GM23338 (cell line): ENCODE results near the gene SP8. TPM values are rescaled to one million over a fixed set of nuclear protein-coding genes. Genes with fewer than 3 reads are reported as not detected.

Experiments used
- ATAC-seq: fragments of 200-7000 bp; cut with Tn5 transposase; 3 replicates; pipeline ENCODE4 v1.9.1; 2020
- DNase-seq: peaks from one replicate; pipeline ENCODE4 v3.0.0-alpha.2; 2015; ENCODE audit warnings: low spot score
- H2AFZ ChIP-seq: fragments of 200-600 bp; sonication (generic); 2 replicates; pipeline ENCODE4 v1.8.0; 2016; ENCODE audit warnings: antibody characterized with exemption, mild to moderate bottlenecking, moderate library complexity
- H3F3A ChIP-seq: fragments of 200-600 bp; sonication (generic); replicated peaks from 2 replicates; pipeline ENCODE4 v1.8.0; 2017; ENCODE audit warnings: antibody characterized with exemption, mixed run types, low read depth
- H3K27ac ChIP-seq: fragments of 200-600 bp; sonication (generic); 2 replicates; pipeline ENCODE4 v1.6.1; 2016; ENCODE audit warnings: low read depth
- H3K27me3 ChIP-seq: fragments of 200-600 bp; sonication (generic); 2 replicates; pipeline ENCODE4 v1.8.0; 2016; ENCODE audit warnings: mild to moderate bottlenecking, mixed run types, moderate library complexity; ENCODE audit not compliant: insufficient read depth
- H3K36me3 ChIP-seq: fragments of 200-600 bp; sonication (generic); 2 replicates; pipeline ENCODE4 v1.8.0; 2016; ENCODE audit warnings: mild to moderate bottlenecking; ENCODE audit not compliant: insufficient read depth
- H3K4me1 ChIP-seq: fragments of 200-600 bp; sonication (generic); 2 replicates; pipeline ENCODE4 v1.8.0; 2016; ENCODE audit warnings: mild to moderate bottlenecking, moderate library complexity; ENCODE audit not compliant: insufficient read depth
- H3K4me2 ChIP-seq: fragments of 200-600 bp; sonication (generic); 2 replicates; pipeline ENCODE4 v1.7.1; 2017; ENCODE audit warnings: mixed run types
- H3K4me3 ChIP-seq: fragments of 200-600 bp; sonication (generic); 2 replicates; pipeline ENCODE4 v1.6.1; 2016; ENCODE audit warnings: mixed run types
- H3K79me2 ChIP-seq: fragments of 200-600 bp; sonication (generic); replicated peaks from 2 replicates; pipeline ENCODE4 v1.8.0; 2017; ENCODE audit warnings: mild to moderate bottlenecking; ENCODE audit not compliant: insufficient read depth
- H3K9me2 ChIP-seq: fragments of 200-600 bp; sonication (generic); 2 replicates; pipeline ENCODE4 v1.8.0; 2017; ENCODE audit not compliant: insufficient read depth
- H4K20me1 ChIP-seq: fragments of 200-600 bp; sonication (generic); replicated peaks from 2 replicates; pipeline ENCODE4 v1.8.0; 2017; ENCODE audit warnings: mild to moderate bottlenecking; ENCODE audit not compliant: insufficient read depth
- H3K27ac Mint-ChIP-seq: 2 replicates; pipeline ENCODE4 v1.8.0; 2020; ENCODE audit warnings: inconsistent platforms, mild to moderate bottlenecking, moderate library complexity, mixed read lengths
- H3K27me3 Mint-ChIP-seq: 3 replicates; pipeline ENCODE4 v1.8.0; 2022; ENCODE audit warnings: low read depth, mild to moderate bottlenecking, moderate library complexity, mixed read lengths, inconsistent platforms; ENCODE audit not compliant: insufficient read depth, poor library complexity
- H3K36me3 Mint-ChIP-seq: 3 replicates; pipeline ENCODE4 v1.8.0; 2021; ENCODE audit warnings: low read depth, mild to moderate bottlenecking, inconsistent platforms, moderate library complexity, mixed read lengths
- H3K4me1 Mint-ChIP-seq: 3 replicates; pipeline ENCODE4 v1.8.0; 2020; ENCODE audit warnings: mild to moderate bottlenecking, inconsistent platforms, mixed read lengths
- H3K4me3 Mint-ChIP-seq: 3 replicates; pipeline ENCODE4 v1.8.0; 2021; ENCODE audit warnings: moderate library complexity, mild to moderate bottlenecking, inconsistent platforms, mixed read lengths
- H3K9me3 Mint-ChIP-seq: 3 replicates; pipeline ENCODE4 v1.8.0; 2020; ENCODE audit warnings: moderate library complexity, mild to moderate bottlenecking, inconsistent platforms, mixed read lengths
- CREB1 ChIP-seq: fragments of 250-450 bp; sonication (Bioruptor Pico); IDR thresholded peaks from 2 replicates; pipeline ENCODE4 v1.5.0; 2020; ENCODE audit warnings: low read depth, mild to moderate bottlenecking, moderate library complexity
- CTCF ChIP-seq, 2 experiments: fragments of 200-600 bp in 1 of 2; sonication (generic) in 1 of 2; conservative IDR thresholded peaks; 2 replicates each; pipeline versions ENCODE4 v1.5.1 to v1.6.1; 2016 to 2017; ENCODE audit warnings: antibody characterized with exemption in 2 of 2, low read depth in 2 of 2, mild to moderate bottlenecking in 2 of 2, moderate library complexity in 1 of 2
- ETS1 ChIP-seq: IDR thresholded peaks from 2 replicates; pipeline ENCODE4 v1.6.1; 2016; ENCODE audit warnings: antibody characterized with exemption
- EZH2 ChIP-seq: fragments of 200-600 bp; sonication (generic); IDR thresholded peaks from one replicate; pipeline ENCODE4 v1.8.0; 2017; ENCODE audit warnings: antibody characterized with exemption, mild to moderate bottlenecking, low read depth; ENCODE audit not compliant: unreplicated experiment
- JUNB ChIP-seq: IDR thresholded peaks from one replicate; pipeline ENCODE4 v1.6.1; 2016; ENCODE audit warnings: antibody characterized with exemption; ENCODE audit not compliant: unreplicated experiment
- NANOG ChIP-seq: IDR thresholded peaks from 2 replicates; pipeline ENCODE4 v1.6.1; 2016; ENCODE audit warnings: antibody characterized with exemption, borderline replicate concordance
- POLR2AphosphoS5 ChIP-seq: IDR thresholded peaks from 2 replicates; pipeline ENCODE4 v1.6.1; 2016; ENCODE audit warnings: antibody characterized with exemption, low read depth
- STAT1 ChIP-seq: IDR thresholded peaks from one replicate; pipeline ENCODE4 v1.6.1; 2016; ENCODE audit warnings: antibody characterized with exemption; ENCODE audit not compliant: unreplicated experiment
- ZNF114 ChIP-seq: fragments of 250-450 bp; sonication (Bioruptor Pico); IDR thresholded peaks from 2 replicates; pipeline ENCODE4 v1.5.0; 2020; ENCODE audit warnings: mild to moderate bottlenecking, moderate library complexity
- ZNF331 ChIP-seq: fragments of 250-450 bp; sonication (Bioruptor Pico); IDR thresholded peaks from 2 replicates; pipeline ENCODE4 v1.5.0; 2020; ENCODE audit warnings: low read depth, mild to moderate bottlenecking, moderate library complexity
- polyA plus RNA-seq: library from polyadenylated mRNA; unstranded; fragments of >200 nt; fragmentation: Nextera tagmentation; extraction: Ambion mirVana; gene quantifications from 2 replicates; pipeline ENCODE4 v1.2.1, GENCODE V29; 2016
- total RNA-seq: library from RNA; depleted of rRNA; stranded (reverse); fragments of >200 nt; shearing (Covaris generic); gene quantifications from 2 replicates; pipeline ENCODE4 v1.2.3, GENCODE V29; 2014
- TF ChIP-seq, protein P1 (sequence below): IDR thresholded peaks from one replicate; pipeline ENCODE4 v1.6.1; 2018; ENCODE audit warnings: antibody characterized with exemption; ENCODE audit not compliant: unreplicated experiment

SP8 gene
- total and polyA plus RNA-seq, 2 experiments from 2014 or later, result 3.7 to 6.7 TPM

DNA sequence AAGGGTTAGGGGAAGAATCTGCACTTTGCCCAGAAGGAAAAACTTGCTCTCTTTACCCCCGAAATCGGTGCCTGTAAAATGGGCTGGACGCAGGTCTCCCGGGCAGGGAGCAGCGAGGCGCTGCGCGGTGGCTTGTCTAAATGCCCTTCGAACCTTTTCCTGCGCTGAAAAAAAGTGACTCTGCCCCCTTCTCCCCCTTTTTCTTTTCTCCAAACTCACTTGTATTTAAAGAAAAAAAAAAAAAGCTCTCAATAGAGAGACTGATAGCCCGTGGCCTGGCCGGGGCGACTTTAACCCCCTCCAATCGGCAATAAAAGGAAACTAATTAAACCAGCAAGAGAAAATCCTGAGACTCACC, 286 bp downstream of the SP8 start:
- peak overlapping the region; percentile 87 for H3K4me3 Mint-ChIP-seq

GRCh38 chr7:20786049-20786412, 655 bp downstream of the SP8 start:
- Histone ChIP-seq H3K9me2 (no peaks in the 10 kb centered on the region), H3K79me2 (no peaks in the 10 kb centered on the region; the same call in 1 of the 2 replicates), H3K36me3 (no peaks in the 10 kb centered on the region), H4K20me1 (no peaks in the 10 kb centered on the region), H3K27ac (no peak overlapping the region), H3K4me2 (peak overlapping the region; percentile 88), H3K27me3 (peaks cover 67% of the 10 kb centered on the region), H3F3A (peaks cover 6% of the 10 kb centered on the region), H3K4me1 (peaks cover 57% of the 10 kb centered on the region), H2AFZ (peak overlapping the region; percentile 9; the same call in 1 of the 2 replicates), H3K4me3 (peak overlapping the region; percentile 63)
- TF ChIP-seq EZH2, result peak; percentile 34
- no peak for TF ChIP-seq JUNB
- Mint-ChIP-seq H3K36me3 (peaks cover 3% of the 10 kb centered on the region; the same call in 2 of the 3 replicates), H3K9me3 (no peaks in the 10 kb centered on the region), H3K27ac (no peak overlapping the region), H3K27me3 (peaks cover 46% of the 10 kb centered on the region), H3K4me1 (peaks cover 41% of the 10 kb centered on the region), H3K4me3 (peak overlapping the region; percentile 87)
- no peak for DNase-seq
- no peak for ATAC-seq

More for the DNA sequence above, 286 bp downstream of the SP8 start:
- Histone ChIP-seq H3K27me3 (peaks cover 71% of the 10 kb centered on the region), H2AFZ (peak overlapping the region; percentile 80; the same call in 1 of the 2 replicates), H3K4me2 (peak overlapping the region; percentile 88), H3F3A (peaks cover 7% of the 10 kb centered on the region), H3K4me1 (peaks cover 56% of the 10 kb centered on the region), H3K79me2 (no peaks in the 10 kb centered on the region; the same call in 1 of the 2 replicates), H3K4me3 (peak overlapping the region; percentile 63), H3K36me3 (no peaks in the 10 kb centered on the region), H3K9me2 (no peaks in the 10 kb centered on the region), H4K20me1 (no peaks in the 10 kb centered on the region), H3K27ac (no peak overlapping the region)
- Mint-ChIP-seq H3K4me1 (peaks cover 41% of the 10 kb centered on the region), H3K9me3 (no peaks in the 10 kb centered on the region), H3K27ac (no peak overlapping the region), H3K36me3 (peaks cover 3% of the 10 kb centered on the region; the same call in 2 of the 3 replicates), H3K27me3 (peaks cover 49% of the 10 kb centered on the region)
- no peak for ATAC-seq
- TF ChIP-seq EZH2, result peak; percentile 65
- no peak for TF ChIP-seq NANOG
- no peak for DNase-seq

DNA sequence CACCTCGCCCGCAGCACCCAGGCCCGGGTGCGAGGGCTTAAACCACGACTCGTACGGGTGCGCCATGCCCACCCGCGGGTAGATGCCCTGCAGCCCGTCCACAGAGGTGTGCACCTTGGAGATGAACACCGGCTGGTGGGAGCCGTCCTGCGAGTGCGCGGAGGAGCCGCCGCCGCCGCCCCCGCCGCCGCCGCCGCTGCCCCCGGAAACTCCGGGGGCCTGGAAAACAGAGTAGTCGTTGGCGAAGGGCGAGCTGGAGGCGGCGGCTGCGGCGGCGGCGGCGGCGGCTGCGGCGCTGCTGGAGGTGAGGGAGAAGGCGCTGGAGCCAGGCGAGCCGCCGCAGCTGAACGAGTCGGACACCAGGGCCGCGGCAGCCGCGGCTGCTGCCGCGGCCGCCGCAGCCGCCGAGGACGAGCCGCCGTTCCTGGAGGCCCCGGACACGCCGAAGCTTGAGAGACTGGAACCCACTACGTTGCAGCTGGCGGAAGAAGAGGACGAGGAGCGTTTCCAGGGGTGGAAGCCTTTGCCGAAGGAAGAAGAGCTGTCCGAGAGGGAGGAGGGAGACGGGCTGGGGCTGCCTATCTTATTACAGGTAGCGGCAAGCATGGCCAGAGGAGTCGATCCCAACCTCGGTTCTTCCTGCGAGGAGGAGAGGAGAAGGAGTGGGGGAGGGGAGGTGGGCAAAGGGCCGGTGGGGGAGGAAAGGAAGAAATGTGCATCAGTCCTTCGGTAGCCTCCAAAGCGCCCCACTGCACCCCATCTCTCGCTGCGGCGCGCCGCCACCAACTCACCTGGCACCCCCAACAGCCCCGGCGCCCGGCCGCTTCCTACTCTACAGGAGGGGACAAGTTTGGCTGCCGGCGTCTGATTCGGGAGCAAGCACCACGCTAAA, 1.3 kb downstream of the SP8 start:
- Histone ChIP-seq H3K79me2 (no peaks in the 10 kb centered on the region; the same call in 1 of the 2 replicates), H3K27me3 (peaks cover 63% of the 10 kb centered on the region), H3K27ac (no peak overlapping the region), H3F3A (peaks cover 6% of the 10 kb centered on the region), H4K20me1 (no peaks in the 10 kb centered on the region), H3K4me1 (peaks cover 60% of the 10 kb centered on the region), H3K4me2 (peak overlapping the region; percentile 88), H3K4me3 (peak overlapping the region; percentile 63), H3K36me3 (no peaks in the 10 kb centered on the region), H2AFZ (peak overlapping the region; percentile 9; the same call in 1 of the 2 replicates), H3K9me2 (no peaks in the 10 kb centered on the region)
- Mint-ChIP-seq H3K4me1 (peaks cover 45% of the 10 kb centered on the region), H3K36me3 (peaks cover 3% of the 10 kb centered on the region; the same call in 2 of the 3 replicates), H3K9me3 (no peaks in the 10 kb centered on the region), H3K27ac (no peak overlapping the region), H3K4me3 (peak overlapping the region; percentile 87), H3K27me3 (peaks cover 42% of the 10 kb centered on the region)
- ATAC-seq (peak; percentile 11), DNase-seq (peak; percentile 78)
- TF ChIP-seq ETS1 (no peak), CTCF (conservative IDR thresholded peaks at IDR 0.05; ENCODE audit: low read depth in 2 of 2) (no peak), ZNF331 (no peak), ZNF114 (no peak), CREB1 (no peak), STAT1 (no peak), NANOG (no peak), POLR2AphosphoS5 (no peak), JUNB (no peak), EZH2 (no peak)
- TF ChIP-seq, protein P1, sequence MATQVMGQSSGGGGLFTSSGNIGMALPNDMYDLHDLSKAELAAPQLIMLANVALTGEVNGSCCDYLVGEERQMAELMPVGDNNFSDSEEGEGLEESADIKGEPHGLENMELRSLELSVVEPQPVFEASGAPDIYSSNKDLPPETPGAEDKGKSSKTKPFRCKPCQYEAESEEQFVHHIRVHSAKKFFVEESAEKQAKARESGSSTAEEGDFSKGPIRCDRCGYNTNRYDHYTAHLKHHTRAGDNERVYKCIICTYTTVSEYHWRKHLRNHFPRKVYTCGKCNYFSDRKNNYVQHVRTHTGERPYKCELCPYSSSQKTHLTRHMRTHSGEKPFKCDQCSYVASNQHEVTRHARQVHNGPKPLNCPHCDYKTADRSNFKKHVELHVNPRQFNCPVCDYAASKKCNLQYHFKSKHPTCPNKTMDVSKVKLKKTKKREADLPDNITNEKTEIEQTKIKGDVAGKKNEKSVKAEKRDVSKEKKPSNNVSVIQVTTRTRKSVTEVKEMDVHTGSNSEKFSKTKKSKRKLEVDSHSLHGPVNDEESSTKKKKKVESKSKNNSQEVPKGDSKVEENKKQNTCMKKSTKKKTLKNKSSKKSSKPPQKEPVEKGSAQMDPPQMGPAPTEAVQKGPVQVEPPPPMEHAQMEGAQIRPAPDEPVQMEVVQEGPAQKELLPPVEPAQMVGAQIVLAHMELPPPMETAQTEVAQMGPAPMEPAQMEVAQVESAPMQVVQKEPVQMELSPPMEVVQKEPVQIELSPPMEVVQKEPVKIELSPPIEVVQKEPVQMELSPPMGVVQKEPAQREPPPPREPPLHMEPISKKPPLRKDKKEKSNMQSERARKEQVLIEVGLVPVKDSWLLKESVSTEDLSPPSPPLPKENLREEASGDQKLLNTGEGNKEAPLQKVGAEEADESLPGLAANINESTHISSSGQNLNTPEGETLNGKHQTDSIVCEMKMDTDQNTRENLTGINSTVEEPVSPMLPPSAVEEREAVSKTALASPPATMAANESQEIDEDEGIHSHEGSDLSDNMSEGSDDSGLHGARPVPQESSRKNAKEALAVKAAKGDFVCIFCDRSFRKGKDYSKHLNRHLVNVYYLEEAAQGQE, result no peak
